ENCODE measurements around the gene PGRMC1.

DNA sequence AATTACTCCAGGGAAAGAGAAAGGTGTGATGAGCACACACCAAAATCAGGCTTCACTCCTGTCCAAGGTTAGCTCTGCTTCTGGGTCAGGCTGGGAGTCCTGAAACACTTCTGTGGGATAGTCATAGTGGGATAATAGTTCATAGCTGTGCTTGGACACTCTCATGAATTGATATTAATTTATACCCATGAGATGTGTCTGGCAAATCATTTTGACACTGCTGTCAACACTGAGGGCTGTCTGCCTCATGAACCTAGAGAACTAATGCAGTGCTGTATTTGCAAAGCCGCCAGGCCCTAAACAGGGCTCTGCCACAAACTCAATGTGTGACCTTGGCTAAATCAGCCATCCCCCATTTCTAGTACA lies 24.5 kb upstream of the PGRMC1 start:
- no peak for TF ChIP-seq NR1H2 (CRISPR knock-in tag; IDR thresholded peaks at IDR 0.05)
- no peak for TF ChIP-seq ESRRA (CRISPR knock-in tag; IDR thresholded peaks at IDR 0.05; ENCODE audit: borderline replicate concordance)
- TF ChIP-seq, protein P1, sequence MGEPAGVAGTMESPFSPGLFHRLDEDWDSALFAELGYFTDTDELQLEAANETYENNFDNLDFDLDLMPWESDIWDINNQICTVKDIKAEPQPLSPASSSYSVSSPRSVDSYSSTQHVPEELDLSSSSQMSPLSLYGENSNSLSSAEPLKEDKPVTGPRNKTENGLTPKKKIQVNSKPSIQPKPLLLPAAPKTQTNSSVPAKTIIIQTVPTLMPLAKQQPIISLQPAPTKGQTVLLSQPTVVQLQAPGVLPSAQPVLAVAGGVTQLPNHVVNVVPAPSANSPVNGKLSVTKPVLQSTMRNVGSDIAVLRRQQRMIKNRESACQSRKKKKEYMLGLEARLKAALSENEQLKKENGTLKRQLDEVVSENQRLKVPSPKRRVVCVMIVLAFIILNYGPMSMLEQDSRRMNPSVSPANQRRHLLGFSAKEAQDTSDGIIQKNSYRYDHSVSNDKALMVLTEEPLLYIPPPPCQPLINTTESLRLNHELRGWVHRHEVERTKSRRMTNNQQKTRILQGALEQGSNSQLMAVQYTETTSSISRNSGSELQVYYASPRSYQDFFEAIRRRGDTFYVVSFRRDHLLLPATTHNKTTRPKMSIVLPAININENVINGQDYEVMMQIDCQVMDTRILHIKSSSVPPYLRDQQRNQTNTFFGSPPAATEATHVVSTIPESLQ (CRISPR knock-in tag; IDR thresholded peaks at IDR 0.05): no peak
- TF ChIP-seq, protein P2, sequence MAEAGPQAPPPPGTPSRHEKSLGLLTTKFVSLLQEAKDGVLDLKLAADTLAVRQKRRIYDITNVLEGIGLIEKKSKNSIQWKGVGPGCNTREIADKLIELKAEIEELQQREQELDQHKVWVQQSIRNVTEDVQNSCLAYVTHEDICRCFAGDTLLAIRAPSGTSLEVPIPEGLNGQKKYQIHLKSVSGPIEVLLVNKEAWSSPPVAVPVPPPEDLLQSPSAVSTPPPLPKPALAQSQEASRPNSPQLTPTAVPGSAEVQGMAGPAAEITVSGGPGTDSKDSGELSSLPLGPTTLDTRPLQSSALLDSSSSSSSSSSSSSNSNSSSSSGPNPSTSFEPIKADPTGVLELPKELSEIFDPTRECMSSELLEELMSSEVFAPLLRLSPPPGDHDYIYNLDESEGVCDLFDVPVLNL (CRISPR knock-in tag; IDR thresholded peaks at IDR 0.05; ENCODE audit: borderline replicate concordance, low read depth): no peak

Measured in WTC11 (cell line).